Esophagus muscularis mucosa (tissue), 3 donors: ENCODE results near the gene VAX1.

Experiments used
- CTCF ChIP-seq, 3 experiments: fragments of 200-600 bp in 2 of 3; fragments of 450-650 bp in 1 of 3; sonication (generic) in 2 of 3; IDR thresholded peaks; one replicate each; pipeline ENCODE4 v1.5.1; 2017 to 2019; ENCODE audit warnings: antibody characterized with exemption in 3 of 3, mild to moderate bottlenecking in 2 of 3, moderate library complexity in 1 of 3
- POLR2A ChIP-seq: fragments of 450-650 bp; IDR thresholded peaks from one replicate; pipeline ENCODE4 v1.6.1; 2017; ENCODE audit warnings: antibody characterized with exemption, moderate library complexity, mild to moderate bottlenecking, low read depth

DNA sequence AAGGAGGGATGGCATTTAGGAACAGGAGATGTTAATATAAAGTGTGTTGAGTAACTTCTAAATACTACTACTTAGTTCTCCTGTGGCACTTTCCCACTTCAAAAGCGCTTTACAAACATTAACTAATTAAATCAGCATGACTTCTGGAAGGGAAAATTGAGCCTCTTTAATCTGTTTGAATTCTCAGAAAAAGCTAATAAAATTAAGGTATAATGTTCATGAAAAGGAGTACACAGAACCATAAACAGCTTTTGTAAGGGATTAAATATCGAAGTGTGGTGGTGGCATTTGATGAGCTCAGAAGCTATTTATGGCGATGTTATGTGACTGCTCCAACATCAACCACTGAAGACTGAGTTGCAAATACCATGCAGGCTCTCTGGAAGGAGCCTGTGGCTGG, 10.2 kb upstream of the VAX1 start:
- TF ChIP-seq POLR2A (no peak), CTCF (IDR thresholded peaks at IDR 0.05) (no peak)
